ENCODE results near the gene TEX19. TPM values are rescaled to one million over a fixed set of nuclear protein-coding genes. Genes with fewer than 3 reads are reported as not detected.

TEX19 gene
- total RNA-seq, 1 experiment from 2014 or later, result 0.21 TPM

DNA sequence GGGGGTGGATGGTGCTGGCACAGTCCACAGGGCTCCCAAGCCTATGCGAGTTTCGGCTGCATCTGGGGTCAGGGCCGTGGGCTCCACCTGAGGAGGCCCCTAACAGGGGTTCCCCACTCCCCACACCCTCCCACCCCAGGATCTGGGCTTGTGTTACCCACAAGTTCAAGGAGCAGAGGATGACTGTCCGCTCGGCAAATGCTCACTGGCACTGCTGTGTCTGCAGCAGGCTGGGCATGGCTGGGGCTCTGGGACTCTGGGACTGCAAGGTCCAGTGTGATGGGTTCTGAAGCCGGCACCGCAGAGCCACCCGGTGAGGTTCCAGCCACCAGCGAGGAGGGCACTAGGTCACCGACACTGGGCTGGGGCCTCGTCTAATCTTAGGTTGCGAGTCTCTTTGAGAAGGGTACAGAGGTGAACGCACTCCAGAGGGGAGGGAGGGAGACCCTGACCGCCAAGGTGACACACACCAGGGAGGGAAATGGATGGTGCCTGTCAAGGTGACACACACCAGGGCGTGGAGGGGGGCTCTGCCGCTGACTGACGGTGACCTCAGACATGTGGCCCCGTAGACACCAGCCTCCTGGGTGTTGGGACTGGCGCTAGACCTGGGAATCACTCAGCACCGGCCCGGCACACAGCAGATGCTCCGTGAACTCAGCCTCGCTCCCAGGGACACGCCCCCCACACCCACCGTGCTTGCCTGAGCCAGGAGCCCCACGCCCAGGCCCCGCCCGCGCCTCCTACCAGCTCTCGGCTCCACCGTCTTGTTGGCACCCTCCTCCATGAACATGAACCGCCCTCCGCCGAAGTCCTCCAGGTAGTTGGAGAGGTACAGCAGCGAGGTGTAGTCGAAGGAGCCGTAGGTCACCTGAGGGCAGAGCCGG, 38.6 kb downstream of the TEX19 start:
- Histone ChIP-seq H3K4me1 (ENCODE audit: control insufficient read depth, insufficient read depth, low read length) (peaks cover 7% of the 10 kb centered on the region; the same call in 1 of the 2 replicates), H3K9me3 (ENCODE audit: control insufficient read depth, insufficient read depth, low read depth, low read length) (no peaks in the 10 kb centered on the region), H3K4me3 (ENCODE audit: low read depth in 2 of 2, low read length in 2 of 2) (no peak overlapping the region), H3K36me3 (ENCODE audit: control insufficient read depth, insufficient read depth, low read length) (no peaks in the 10 kb centered on the region), H3K27me3 (ENCODE audit: control insufficient read depth, insufficient read depth, low read length) (no peaks in the 10 kb centered on the region), H3K27ac (ENCODE audit: low read length) (no peak overlapping the region)
- CTCF ChIA-PET, result no interaction called here
- in situ Hi-C loops (cut with HindIII; ENCODE audit: low pct_unique_long_range_greater_than_20kb, low sequenced_read_pairs) (no loop called here), intact Hi-C loops (cut with micrococcal nuclease; ENCODE audit: unreplicated experiment) (no loop called here)
- ATAC-seq (peak; percentile 35; the same call in 1 of the 2 replicates), DNase-seq (ENCODE audit: low read depth, low spot score) (no peak)
- TF ChIP-seq, protein P1, sequence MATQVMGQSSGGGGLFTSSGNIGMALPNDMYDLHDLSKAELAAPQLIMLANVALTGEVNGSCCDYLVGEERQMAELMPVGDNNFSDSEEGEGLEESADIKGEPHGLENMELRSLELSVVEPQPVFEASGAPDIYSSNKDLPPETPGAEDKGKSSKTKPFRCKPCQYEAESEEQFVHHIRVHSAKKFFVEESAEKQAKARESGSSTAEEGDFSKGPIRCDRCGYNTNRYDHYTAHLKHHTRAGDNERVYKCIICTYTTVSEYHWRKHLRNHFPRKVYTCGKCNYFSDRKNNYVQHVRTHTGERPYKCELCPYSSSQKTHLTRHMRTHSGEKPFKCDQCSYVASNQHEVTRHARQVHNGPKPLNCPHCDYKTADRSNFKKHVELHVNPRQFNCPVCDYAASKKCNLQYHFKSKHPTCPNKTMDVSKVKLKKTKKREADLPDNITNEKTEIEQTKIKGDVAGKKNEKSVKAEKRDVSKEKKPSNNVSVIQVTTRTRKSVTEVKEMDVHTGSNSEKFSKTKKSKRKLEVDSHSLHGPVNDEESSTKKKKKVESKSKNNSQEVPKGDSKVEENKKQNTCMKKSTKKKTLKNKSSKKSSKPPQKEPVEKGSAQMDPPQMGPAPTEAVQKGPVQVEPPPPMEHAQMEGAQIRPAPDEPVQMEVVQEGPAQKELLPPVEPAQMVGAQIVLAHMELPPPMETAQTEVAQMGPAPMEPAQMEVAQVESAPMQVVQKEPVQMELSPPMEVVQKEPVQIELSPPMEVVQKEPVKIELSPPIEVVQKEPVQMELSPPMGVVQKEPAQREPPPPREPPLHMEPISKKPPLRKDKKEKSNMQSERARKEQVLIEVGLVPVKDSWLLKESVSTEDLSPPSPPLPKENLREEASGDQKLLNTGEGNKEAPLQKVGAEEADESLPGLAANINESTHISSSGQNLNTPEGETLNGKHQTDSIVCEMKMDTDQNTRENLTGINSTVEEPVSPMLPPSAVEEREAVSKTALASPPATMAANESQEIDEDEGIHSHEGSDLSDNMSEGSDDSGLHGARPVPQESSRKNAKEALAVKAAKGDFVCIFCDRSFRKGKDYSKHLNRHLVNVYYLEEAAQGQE (IDR thresholded peaks at IDR 0.05; ENCODE audit: insufficient read depth in 1 of 2, low read depth in 2 of 2, low read length in 1 of 2), result no peak
- TF ChIP-seq TCF7L2 (IDR thresholded peaks at IDR 0.05; ENCODE audit: low read depth, low read length) (no peak), POLR2AphosphoS5 (IDR thresholded peaks at IDR 0.05; ENCODE audit: low read depth, low read length) (no peak), SIN3A (IDR thresholded peaks at IDR 0.05; ENCODE audit: borderline replicate concordance, insufficient read depth, low read depth, low read length) (no peak)
- TF ChIP-seq, protein P2, sequence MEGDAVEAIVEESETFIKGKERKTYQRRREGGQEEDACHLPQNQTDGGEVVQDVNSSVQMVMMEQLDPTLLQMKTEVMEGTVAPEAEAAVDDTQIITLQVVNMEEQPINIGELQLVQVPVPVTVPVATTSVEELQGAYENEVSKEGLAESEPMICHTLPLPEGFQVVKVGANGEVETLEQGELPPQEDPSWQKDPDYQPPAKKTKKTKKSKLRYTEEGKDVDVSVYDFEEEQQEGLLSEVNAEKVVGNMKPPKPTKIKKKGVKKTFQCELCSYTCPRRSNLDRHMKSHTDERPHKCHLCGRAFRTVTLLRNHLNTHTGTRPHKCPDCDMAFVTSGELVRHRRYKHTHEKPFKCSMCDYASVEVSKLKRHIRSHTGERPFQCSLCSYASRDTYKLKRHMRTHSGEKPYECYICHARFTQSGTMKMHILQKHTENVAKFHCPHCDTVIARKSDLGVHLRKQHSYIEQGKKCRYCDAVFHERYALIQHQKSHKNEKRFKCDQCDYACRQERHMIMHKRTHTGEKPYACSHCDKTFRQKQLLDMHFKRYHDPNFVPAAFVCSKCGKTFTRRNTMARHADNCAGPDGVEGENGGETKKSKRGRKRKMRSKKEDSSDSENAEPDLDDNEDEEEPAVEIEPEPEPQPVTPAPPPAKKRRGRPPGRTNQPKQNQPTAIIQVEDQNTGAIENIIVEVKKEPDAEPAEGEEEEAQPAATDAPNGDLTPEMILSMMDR (IDR thresholded peaks at IDR 0.05), result no peak
- BruUV-seq (replicated peaks), result no TSS peak
- POLR2A ChIA-PET, result no interaction called here

DNA sequence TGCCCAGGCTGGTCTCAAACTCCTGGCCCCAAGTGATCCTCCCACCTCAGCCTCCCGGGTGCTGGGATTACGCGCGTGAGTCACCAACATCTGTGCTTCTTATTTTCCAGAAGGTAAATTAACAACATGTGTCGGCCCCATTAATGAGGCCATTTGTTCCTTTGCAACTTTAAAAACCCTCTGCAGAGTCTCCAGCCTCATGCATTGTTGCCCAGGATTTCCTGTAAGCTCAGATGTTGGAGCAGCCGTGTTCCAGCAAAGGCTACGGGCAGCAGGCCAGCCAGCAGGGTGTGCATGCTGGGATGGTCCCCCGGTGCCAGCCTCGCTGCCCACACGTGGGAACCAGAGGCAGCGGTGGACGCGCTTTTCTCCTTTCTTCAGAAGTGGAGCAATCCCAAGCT, 40.0 kb downstream of the TEX19 start:
- TF ChIP-seq, protein P1 (IDR thresholded peaks at IDR 0.05; ENCODE audit: insufficient read depth in 1 of 2, low read depth in 2 of 2, low read length in 1 of 2), result no peak
- no peak for TF ChIP-seq POLR2AphosphoS5 (IDR thresholded peaks at IDR 0.05; ENCODE audit: low read depth, low read length)
- TF ChIP-seq TCF7L2 (IDR thresholded peaks at IDR 0.05; ENCODE audit: low read depth, low read length), result no peak
- TF ChIP-seq SIN3A (IDR thresholded peaks at IDR 0.05; ENCODE audit: borderline replicate concordance, insufficient read depth, low read depth, low read length), result no peak
- ChIA-PET POLR2A (no interaction called here), CTCF (interaction anchor here (1.2 kb wide), 1 partner anchor 19 kb away, joined by 5 read pairs; the partner anchor contains the start of gene HEXD)
- Histone ChIP-seq H3K27ac (ENCODE audit: low read length) (no peak overlapping the region), H3K4me1 (ENCODE audit: control insufficient read depth, insufficient read depth, low read length) (peaks cover 7% of the 10 kb centered on the region; the same call in 1 of the 2 replicates), H3K27me3 (ENCODE audit: control insufficient read depth, insufficient read depth, low read length) (no peaks in the 10 kb centered on the region), H3K4me3 (ENCODE audit: low read depth in 2 of 2, low read length in 2 of 2) (no peak overlapping the region), H3K36me3 (ENCODE audit: control insufficient read depth, insufficient read depth, low read length) (no peaks in the 10 kb centered on the region), H3K9me3 (ENCODE audit: control insufficient read depth, insufficient read depth, low read depth, low read length) (no peaks in the 10 kb centered on the region)
- in situ Hi-C loops (cut with HindIII; ENCODE audit: low pct_unique_long_range_greater_than_20kb, low sequenced_read_pairs) (no loop called here), intact Hi-C loops (cut with micrococcal nuclease; ENCODE audit: unreplicated experiment) (no loop called here)
- no peak for ATAC-seq
- no TSS peak for BruUV-seq (replicated peaks)
- DNase-seq (ENCODE audit: low read depth, low spot score), result no peak
